HL-60/S4 (cell line): Measurements from ENCODE around the gene AXL.
"Not testable (repeated sequence)": the region's sequence is repeated elsewhere in the genome, so short reads cannot be mapped to it uniquely, and the experiment has no call there.

Experiments
- in situ Hi-C: fragments of 300-500 bp; cut with MboI; formaldehyde crosslinking; loops from 2 replicates; pipeline ENCODE4 v1.14.3; 2022; ENCODE audit warnings: low sequenced_read_pairs

The AXL gene

DNA sequence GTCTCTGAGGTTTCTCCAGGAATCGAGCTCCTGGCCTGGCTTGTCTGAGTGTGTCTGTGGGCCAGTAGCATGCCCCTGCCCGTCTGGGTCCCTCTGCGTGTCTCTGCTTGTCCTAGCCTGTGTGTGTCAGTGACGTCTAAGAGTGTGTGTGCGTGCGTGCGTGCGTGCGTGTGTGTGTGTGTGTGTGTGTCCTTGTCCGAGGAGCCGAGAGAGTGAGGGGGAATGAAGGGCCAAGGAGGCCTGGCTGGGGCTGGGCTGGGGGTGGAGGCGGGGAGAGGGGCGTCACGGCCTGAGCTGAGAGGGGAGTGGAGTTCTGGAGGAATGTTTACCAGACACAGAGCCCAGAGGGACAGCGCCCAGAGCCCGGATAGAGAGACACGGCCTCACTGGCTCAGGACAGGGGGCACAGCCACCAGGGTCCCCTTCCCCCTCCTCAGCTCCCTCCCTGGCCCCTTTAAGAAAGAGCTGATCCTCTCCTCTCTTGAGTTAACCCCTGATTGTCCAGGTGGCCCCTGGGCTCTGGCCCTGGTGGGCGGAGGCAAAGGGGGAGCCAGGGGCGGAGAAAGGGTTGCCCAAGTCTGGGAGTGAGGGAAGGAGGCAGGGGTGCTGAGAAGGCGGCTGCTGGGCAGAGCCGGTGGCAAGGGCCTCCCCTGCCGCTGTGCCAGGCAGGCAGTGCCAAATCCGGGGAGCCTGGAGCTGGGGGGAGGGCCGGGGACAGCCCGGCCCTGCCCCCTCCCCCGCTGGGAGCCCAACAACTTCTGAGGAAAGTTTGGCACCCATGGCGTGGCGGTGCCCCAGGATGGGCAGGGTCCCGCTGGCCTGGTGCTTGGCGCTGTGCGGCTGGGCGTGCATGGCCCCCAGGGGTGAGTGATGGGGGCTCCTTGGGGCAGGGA, at the start of gene AXL:
AXL (plus strand) TSS at position 609 of the 893 bp plus-strand sequence; CDS start at position 779, 170 bp downstream.
- in situ Hi-C loops, result no loop called here

DNA sequence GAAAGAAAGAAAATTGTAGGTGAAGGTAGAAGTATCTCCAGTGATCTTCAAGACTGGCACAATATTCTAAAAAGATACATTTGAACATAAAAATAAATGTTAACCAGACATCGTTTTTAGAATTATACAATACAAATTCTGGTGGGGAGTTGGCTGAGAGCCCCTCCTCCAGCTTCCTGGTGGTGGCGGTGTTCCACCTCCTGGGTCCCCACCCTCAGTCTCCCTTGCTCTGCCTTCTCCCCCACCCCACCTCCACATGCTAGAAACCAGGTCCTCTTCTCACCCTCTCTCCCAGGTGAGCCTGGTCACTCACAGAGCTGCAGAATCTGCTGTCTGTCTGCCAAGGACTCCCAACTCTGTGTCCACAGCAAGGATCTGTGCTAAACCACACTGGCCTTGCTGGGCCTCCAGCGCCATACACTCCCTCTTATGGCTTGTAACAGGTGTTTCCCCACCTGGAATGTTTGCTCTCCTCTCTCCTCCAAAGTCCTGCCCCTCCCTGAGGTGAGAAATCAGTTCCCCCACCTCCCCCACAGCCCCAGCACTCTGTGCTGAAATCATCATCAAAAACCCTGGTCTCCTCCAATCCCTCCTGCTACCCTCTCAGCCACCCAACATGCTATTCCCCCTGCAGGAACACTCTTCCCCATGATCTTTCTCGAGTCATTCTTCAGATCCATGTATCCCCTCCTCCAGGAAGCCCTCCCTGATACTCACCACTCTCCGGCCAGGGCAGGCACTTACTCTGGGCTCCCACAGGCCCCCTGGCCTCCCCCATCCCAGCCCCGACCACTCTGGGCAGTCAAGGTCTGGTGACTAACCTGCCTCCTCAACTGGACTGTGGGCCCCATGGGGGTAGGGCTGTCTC, 46.5 kb upstream of the AXL start:
- in situ Hi-C loops, result no loop called here

- in situ Hi-C loops, result no loop called here
These were observed 44.6 kb upstream of the AXL start for GRCh38 chr19:41174297-41174928.

GRCh38 chr19:41175801-41176777, 42.9 kb upstream of the AXL start:
- in situ Hi-C loops, result no loop called here

DNA sequence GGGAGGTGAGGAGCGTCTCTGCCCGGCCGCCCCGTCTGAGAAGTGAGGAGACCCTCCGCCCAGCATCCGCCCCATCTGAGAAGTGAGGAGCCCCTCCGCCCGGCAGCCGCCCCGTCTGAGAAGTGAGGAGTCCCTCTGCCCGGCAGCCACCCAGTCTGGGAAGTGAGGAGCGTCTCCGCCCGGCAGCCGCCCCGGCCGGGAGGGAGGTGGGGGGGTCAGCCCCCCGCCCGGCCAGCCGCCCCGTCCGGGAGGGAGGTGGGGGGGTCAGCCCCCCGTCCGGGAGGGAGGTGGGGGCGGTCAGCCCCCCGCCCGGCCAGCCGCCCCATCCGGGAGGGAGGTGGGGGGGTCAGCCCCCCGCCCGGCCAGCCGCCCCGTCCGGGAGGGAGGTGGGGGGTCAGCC, 38.9 kb upstream of the AXL start:
- in situ Hi-C loops, result not testable (repeated sequence)

DNA sequence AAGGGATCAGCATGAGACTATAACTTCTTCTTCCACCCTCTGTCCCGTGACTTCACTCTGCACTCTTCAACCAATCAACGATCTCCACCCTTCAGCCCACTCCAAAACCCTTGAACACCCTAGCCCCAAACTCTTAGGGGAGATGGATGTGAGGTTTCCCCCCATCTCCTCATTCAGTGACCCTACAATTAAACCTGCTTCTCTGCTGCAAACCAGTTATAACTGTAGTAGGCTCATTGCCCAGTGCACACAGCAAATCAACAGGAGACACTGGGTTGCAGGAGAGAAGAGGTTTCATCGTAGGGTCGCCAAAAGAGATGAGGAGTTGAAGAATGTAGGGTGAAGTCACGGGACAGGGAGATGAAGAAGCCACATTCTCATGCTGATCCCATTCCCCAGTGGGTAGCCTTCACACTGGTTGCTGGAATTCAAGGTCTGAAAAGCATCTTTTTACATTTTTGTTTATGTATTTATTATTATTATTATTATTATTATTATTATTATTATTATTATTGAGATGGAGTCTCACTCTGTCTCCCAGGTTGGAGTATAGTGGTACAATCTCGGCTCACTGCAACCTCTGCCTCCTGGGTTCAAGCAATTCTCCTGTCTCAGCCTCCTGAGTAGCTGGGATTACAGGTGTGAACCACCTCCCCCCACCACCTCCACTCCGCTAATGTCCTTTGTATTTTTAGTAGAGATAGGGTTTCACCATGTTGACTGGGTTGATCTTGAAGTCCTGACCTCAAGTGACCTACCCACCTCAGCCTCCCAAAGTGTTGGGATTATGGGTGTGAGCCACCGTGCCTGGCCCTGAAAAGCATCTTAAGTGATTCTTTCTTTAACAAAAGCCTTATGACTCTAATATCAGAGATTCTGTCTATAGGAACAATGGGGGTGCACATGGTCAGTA, 31.8 kb upstream of the AXL start:
- in situ Hi-C loops, result no loop called here

DNA sequence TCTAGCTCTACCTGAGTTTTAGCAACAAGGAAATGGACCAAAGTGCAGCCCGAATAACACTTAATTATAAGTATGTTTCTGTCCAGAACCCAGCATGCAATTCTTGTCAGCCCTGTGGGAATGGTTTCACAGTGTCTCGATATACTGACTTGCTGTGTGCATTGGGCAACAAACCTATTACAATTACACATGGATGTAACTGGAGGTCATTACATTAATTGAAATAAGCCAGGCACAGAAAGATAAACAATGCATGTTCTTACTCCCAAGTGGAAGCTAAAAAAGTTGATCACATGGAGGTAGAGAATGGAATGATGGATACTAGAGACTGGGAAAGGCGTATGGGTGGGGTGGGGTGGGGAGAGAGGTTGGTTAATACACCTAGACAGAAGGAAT, 31.1 kb upstream of the AXL start:
- in situ Hi-C loops, result no loop called here

GRCh38 chr19:41189425-41190065, 29.5 kb upstream of the AXL start:
- in situ Hi-C loops, result no loop called here

GRCh38 chr19:41192574-41193429, 26.2 kb upstream of the AXL start, which contains the start of gene CYP2S1:
Gene CYP2S1 (plus strand): TSS chr19:41193219. CDS start chr19:41193265, 46 bp downstream.
- in situ Hi-C loops, result no loop called here

GRCh38 chr19:41193430-41194156, 25.4 kb upstream of the AXL start:
- in situ Hi-C loops, result no loop called here

DNA sequence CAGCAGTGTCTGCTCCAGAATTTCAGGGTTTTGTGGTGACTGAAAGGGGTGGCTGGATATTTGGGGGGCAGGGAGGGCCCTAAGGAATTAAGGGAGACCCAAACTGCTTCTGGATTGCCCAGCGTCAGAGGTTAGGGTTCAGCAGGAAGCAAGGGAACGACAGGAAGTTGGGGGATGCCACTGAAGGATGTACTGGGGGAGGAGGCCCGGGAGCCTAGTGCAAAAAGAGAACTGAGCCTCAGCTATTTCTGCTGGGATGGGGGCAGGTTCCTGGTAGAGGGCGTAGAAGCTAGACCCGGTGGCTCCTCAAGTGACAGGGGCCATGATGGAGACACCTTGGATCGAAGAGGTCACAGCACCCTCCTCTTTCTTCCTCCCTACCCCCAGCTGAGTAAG, 24.9 kb upstream of the AXL start:
- in situ Hi-C loops, result no loop called here

GRCh38 chr19:41195675-41196497, 23.1 kb upstream of the AXL start:
- in situ Hi-C loops, result no loop called here

DNA sequence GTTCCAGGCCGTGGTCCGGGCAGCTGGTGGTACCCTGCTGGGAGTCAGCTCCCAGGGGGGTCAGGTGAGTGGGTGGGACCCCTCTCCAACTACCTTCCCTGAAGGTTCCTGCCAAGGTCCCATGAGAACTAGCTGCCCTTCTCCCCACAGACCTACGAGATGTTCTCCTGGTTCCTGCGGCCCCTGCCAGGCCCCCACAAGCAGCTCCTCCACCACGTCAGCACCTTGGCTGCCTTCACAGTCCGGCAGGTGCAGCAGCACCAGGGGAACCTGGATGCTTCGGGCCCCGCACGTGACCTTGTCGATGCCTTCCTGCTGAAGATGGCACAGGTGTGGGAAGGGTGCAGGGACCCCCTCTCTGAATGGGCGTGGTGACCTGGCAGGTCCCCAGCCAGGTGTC, 20.5 kb upstream of the AXL start:
- in situ Hi-C loops, result no loop called here

GRCh38 chr19:41203371-41203770, 15.7 kb upstream of the AXL start:
- in situ Hi-C loops, result no loop called here

DNA sequence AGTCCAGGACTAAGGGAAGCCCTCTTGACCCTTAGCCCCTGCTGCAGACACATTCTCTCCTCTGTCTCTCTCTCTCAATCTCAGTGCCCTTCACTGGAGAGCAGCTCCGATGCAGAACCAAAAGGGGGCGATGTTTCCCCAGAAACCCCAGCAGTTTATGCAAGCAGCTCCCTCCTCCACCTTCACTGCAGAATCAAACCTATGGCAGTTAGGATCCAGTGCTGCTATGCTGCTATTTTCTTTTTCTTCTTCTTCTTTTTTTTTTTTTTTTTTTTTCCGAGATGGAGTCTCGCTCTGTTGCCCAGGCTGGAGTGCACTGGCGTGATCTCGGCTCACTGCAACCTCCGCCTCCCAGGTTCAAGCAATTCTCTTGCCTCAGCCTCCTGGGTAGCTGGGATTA, 14.7 kb upstream of the AXL start:
- in situ Hi-C loops, result not testable (repeated sequence)

- in situ Hi-C loops, result no loop called here
These were observed 13.0 kb upstream of the AXL start for GRCh38 chr19:41205995-41206394.
